GM21737 (cell line): Measurements from ENCODE around the gene TSPAN18.

Experiments used
- ATAC-seq: cut with Tn5 transposase; IDR thresholded peaks from one replicate; pipeline ENCODE4 v1.9.1; 2021; ENCODE audit warnings: mild to moderate bottlenecking, moderate library complexity; ENCODE audit not compliant: unreplicated experiment

Gene TSPAN18

GRCh38 chr11:44815917-44816456, 89.2 kb downstream of the TSPAN18 start:
- no peak for ATAC-seq

GRCh38 chr11:44816761-44817160, 90.0 kb downstream of the TSPAN18 start:
- no peak for ATAC-seq

- ATAC-seq = no peak
Observed at GRCh38 chr11:44817207-44817949, 90.6 kb downstream of the TSPAN18 start.

- no peak for ATAC-seq
Observed at GRCh38 chr11:44818110-44818509, 91.3 kb downstream of the TSPAN18 start.

- no peak for ATAC-seq
Observed at GRCh38 chr11:44819346-44819745, 92.6 kb downstream of the TSPAN18 start.

GRCh38 chr11:44822369-44822768, 95.6 kb downstream of the TSPAN18 start:
- ATAC-seq = no peak

- ATAC-seq = no peak
Observed at GRCh38 chr11:44823006-44823405, 96.2 kb downstream of the TSPAN18 start.

GRCh38 chr11:44823868-44824267, 97.1 kb downstream of the TSPAN18 start:
- no peak for ATAC-seq

- no peak for ATAC-seq
Observed at GRCh38 chr11:44824300-44824704, 97.5 kb downstream of the TSPAN18 start.

GRCh38 chr11:44825058-44825785, 98.5 kb downstream of the TSPAN18 start:
- no peak for ATAC-seq

GRCh38 chr11:44826922-44827643, 100.3 kb downstream of the TSPAN18 start:
- no peak for ATAC-seq

GRCh38 chr11:44828296-44828695, 101.5 kb downstream of the TSPAN18 start:
- ATAC-seq = no peak

GRCh38 chr11:44829838-44830237, 103.1 kb downstream of the TSPAN18 start:
- ATAC-seq = no peak

GRCh38 chr11:44831605-44832394, 105.0 kb downstream of the TSPAN18 start:
- no peak for ATAC-seq

GRCh38 chr11:44832452-44832851, 105.7 kb downstream of the TSPAN18 start:
- no peak for ATAC-seq

GRCh38 chr11:44833221-44833876, 106.6 kb downstream of the TSPAN18 start:
- no peak for ATAC-seq

GRCh38 chr11:44833877-44834452, 107.2 kb downstream of the TSPAN18 start:
- no peak for ATAC-seq

GRCh38 chr11:44834846-44835245, 108.1 kb downstream of the TSPAN18 start:
- ATAC-seq = no peak

GRCh38 chr11:44835296-44835695, 108.5 kb downstream of the TSPAN18 start:
- no peak for ATAC-seq

- ATAC-seq = no peak
Observed at GRCh38 chr11:44835938-44836337, 109.2 kb downstream of the TSPAN18 start.
